ENCODE results near the gene STIM2. TPM values are rescaled to one million over a fixed set of nuclear protein-coding genes. Genes with fewer than 3 reads are reported as not detected.
"Not testable (repeated sequence)": the region's sequence is repeated elsewhere in the genome, so short reads cannot be mapped to it uniquely, and the experiment has no call there.

Gene STIM2
- total RNA-seq (10 to 100 TPM; 44.3 to 66.6 (median 53.7) TPM), polyA plus RNA-seq (10 to 100 TPM; 26.8 to 32.2 (median 30.7) TPM)
- long read RNA-seq, donor 1, full-length matches to known transcripts, result 3 of 25 reads
- long read RNA-seq, donor 1, partial matches to known transcripts, result 22 of 25 reads
- long read RNA-seq, donor 1, other reads (novel, unspliced or antisense), result 0 of 25 reads
- long read RNA-seq, donor 2, full-length matches to known transcripts, result 6 of 13 reads
- long read RNA-seq, donor 2, partial matches to known transcripts, result 7 of 13 reads
- long read RNA-seq, donor 2, other reads (novel, unspliced or antisense), result 0 of 13 reads

DNA sequence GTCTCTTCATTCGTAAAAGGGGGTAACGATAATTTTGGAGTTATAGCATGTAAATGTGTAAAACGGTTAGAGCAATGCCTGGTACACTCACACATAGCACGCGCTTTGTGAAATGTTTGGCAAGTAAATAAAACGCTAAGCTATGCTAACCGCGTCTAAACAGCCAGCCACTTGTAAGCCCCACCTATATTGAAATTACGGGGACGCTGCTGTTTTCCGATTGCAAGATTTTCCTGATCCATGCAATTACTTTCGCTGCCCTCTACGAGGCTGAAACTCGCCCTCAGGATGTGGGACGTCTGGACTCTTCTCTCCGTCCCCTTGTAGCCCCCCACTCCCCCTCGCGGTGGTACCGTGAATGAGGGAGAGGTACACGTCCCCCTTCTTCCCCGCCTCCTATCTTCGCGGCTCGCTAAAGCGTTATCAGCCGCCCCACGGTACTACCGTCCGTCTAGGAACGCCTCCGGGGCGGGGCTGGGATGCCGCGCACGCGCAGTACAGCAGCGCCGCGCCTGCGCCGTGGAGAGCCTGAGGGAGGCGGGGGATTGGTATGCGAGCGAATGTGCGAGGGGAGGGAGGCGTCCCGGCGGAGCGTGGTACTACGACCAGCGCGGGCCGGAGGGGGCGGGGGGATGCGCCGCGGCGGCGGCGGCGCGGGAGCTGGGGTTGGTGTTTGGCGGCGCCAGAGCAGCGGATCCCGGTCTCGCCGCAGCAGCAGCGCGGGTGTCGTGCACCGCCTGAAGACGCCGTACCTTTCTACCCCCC lies at the start of gene STIM2:
Gene STIM2, plus strand, starts transcription at position 685 of the 765 bp plus-strand sequence.
- TF ChIP-seq, protein P1, sequence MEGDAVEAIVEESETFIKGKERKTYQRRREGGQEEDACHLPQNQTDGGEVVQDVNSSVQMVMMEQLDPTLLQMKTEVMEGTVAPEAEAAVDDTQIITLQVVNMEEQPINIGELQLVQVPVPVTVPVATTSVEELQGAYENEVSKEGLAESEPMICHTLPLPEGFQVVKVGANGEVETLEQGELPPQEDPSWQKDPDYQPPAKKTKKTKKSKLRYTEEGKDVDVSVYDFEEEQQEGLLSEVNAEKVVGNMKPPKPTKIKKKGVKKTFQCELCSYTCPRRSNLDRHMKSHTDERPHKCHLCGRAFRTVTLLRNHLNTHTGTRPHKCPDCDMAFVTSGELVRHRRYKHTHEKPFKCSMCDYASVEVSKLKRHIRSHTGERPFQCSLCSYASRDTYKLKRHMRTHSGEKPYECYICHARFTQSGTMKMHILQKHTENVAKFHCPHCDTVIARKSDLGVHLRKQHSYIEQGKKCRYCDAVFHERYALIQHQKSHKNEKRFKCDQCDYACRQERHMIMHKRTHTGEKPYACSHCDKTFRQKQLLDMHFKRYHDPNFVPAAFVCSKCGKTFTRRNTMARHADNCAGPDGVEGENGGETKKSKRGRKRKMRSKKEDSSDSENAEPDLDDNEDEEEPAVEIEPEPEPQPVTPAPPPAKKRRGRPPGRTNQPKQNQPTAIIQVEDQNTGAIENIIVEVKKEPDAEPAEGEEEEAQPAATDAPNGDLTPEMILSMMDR (IDR thresholded peaks at IDR 0.05 in 8 of 11, conservative IDR thresholded peaks at IDR 0.05 in 3 of 11), result peak; percentile 36 to 83 (median 71)
- TF ChIP-seq POLR2AphosphoS5 (IDR thresholded peaks at IDR 0.05), result peak; percentile 98 to 99 (median 99)
- peak; percentile 77 to 84 (median 82) for TF ChIP-seq POLR2A (IDR thresholded peaks at IDR 0.05)
- 0 to 1% (median 1%) methylated on average over 26 to 74 of the region's 74 CpGs for WGBS, 5 donors
- no peaks in the 10 kb centered on the region for H3K27me3 ChIP-seq (replicated peaks in 1 of 7)
- H3K27ac ChIP-seq, result peak within 1 kb of the TSS; percentile 97 to 99 (median 98)
- peaks cover 29 to 71% (median 67%) of the 10 kb centered on the region in 6 donors for H3K4me1 ChIP-seq
- H3K4me3 ChIP-seq, result peak within 1 kb of the TSS; percentile 70 to 97 (median 92)
- H3K36me3 ChIP-seq, result no peaks in the 10 kb centered on the region
- peak; percentile 100 for DNase-seq
- no peaks in the 10 kb centered on the region for H3K9me3 ChIP-seq
- intact Hi-C loops (cut with DNase I; ENCODE audit: low total_unique reads), result loop anchor here (5.0 kb wide), 1 partner anchor 147 kb away; no protein-coding TSS in a partner anchor

DNA sequence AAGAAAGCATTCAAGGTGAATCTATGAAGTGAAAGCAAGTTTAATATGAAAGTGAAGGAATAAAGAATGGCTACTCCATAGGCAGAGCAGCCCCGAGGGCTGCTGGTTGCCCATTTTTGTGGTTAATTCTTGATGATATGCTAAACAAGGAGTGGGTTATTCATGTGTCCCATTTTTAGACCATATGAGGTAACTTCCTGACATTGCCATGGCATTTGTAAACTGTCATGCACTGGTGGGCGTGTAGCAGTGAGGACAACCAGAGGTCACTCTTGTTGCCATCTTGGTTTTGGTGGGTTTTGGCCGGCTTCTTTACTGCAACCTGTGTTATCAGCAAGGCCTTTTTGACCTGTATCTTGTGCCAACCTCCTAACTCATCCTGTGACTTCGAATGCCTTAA lies 49.1 kb upstream of the STIM2 start:
- H3K4me3 ChIP-seq; H3K36me3 ChIP-seq; intact Hi-C loops (cut with DNase I; ENCODE audit: low total_unique reads); DNase-seq; H3K9me3 ChIP-seq: not testable (repeated sequence)
- Histone ChIP-seq H3K4me1 (peaks cover 8 to 29% (median 15%) of the 10 kb centered on the region in 6 donors), H3K27me3 (replicated peaks in 1 of 7) (peaks cover 0 to 39% (median 0%) of the 10 kb centered on the region in 7 donors), H3K27ac (peak overlapping the region; percentile 5 to 72 (median 68))
- 56 to 73% (median 66%) methylated on average over 4 of the region's 4 CpGs for WGBS, 5 donors

DNA sequence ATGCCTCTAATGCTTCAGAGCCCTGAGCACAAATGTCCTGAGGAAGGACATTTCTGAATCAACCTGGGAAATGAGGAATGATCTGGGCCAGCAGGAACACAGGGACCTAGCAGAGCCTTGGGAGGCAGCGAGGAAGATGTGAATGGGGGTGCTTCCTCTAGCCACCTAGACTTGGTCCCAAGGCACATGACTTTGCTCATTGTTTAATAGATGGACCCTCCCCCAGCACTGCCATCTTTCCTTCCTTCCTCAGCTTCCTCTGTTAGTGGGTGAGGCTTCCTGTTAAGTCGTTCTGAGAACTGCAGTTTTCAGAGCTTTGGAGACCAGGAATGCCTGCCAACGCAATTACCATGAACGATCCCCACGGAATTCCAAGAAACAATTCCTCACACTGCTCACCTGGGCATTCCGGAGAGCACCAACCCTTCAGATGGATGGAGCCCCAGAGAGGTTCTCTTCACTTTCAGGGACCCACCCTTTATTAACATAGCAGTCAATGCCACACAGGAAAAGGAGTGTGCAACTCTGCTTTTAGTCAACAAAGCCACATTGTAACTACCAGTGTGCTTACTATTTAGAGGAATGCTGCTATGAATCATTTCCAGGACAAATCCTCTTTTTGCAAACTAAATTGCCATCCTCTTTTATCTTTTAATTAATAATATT lies 48.5 kb upstream of the STIM2 start:
- intact Hi-C loops (cut with DNase I; ENCODE audit: low total_unique reads), result no loop called here
- Histone ChIP-seq H3K27me3 (replicated peaks in 1 of 7) (peaks cover 0 to 45% (median 0%) of the 10 kb centered on the region in 7 donors), H3K9me3 (peaks cover 0 to 4% (median 0%) of the 10 kb centered on the region in 8 donors), H3K27ac (peak overlapping the region; percentile 5 to 72 (median 68)), H3K4me3 (peak overlapping the region in 1 of 8 donors; percentile 40), H3K4me1 (peaks cover 8 to 24% (median 15%) of the 10 kb centered on the region in 6 donors), H3K36me3 (no peaks in the 10 kb centered on the region)
- 33 to 47% (median 40%) methylated on average over 6 of the region's 6 CpGs for WGBS, 5 donors
- DNase-seq, result no peak
- TF ChIP-seq, protein P1 (IDR thresholded peaks at IDR 0.05 in 8 of 11, conservative IDR thresholded peaks at IDR 0.05 in 3 of 11), result no peak
- TF ChIP-seq POLR2AphosphoS5 (IDR thresholded peaks at IDR 0.05) (peak in 1 of 3 donors; percentile 37), POLR2A (IDR thresholded peaks at IDR 0.05) (no peak)

DNA sequence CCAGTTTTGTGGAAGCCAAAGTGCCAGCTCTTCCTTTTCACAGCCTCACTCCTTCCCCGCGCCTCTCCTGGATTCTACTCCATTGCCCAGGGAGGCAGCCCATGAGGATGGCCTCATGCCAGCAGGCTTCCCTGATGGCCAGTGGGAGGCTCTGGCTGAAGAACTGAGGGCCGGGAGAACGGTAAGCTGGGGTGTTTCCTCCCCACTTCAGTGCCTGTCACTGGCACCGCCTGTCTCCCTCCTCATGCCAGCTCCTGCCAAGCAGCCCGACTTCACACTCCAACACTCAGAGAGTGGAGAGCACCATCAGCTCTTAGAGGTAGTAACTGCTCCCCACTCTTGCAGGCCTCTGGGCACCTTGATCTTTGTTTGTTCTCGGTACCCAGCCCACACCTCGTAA lies 46.9 kb upstream of the STIM2 start:
- peaks cover 0 to 4% (median 0%) of the 10 kb centered on the region in 8 donors for H3K9me3 ChIP-seq
- H3K27ac ChIP-seq, result peak overlapping the region in 2 of 8 donors; percentile 69 to 72
- H3K4me1 ChIP-seq, result peaks cover 8 to 19% (median 14%) of the 10 kb centered on the region in 6 donors
- no peaks in the 10 kb centered on the region for H3K36me3 ChIP-seq
- peaks cover 0 to 54% (median 0%) of the 10 kb centered on the region in 7 donors for H3K27me3 ChIP-seq (replicated peaks in 1 of 7)
- intact Hi-C loops (cut with DNase I; ENCODE audit: low total_unique reads), result no loop called here
- no peak overlapping the region for H3K4me3 ChIP-seq
- TF ChIP-seq POLR2AphosphoS5 (IDR thresholded peaks at IDR 0.05), result no peak
- TF ChIP-seq, protein P1 (IDR thresholded peaks at IDR 0.05 in 8 of 11, conservative IDR thresholded peaks at IDR 0.05 in 3 of 11), result no peak
- no peak for TF ChIP-seq POLR2A (IDR thresholded peaks at IDR 0.05)
- no peak for DNase-seq
- 78 to 89% (median 83%) methylated on average over 8 of the region's 8 CpGs for WGBS, 5 donors

All from spleen (tissue), 13 donors.